Measurements from ENCODE around the gene PTPRN2. TPM values are rescaled to one million over a fixed set of nuclear protein-coding genes. Genes with fewer than 3 reads are reported as not detected.

The PTPRN2 gene
- total RNA-seq, 1 experiment from 2014 or later = 2.1 TPM

DNA sequence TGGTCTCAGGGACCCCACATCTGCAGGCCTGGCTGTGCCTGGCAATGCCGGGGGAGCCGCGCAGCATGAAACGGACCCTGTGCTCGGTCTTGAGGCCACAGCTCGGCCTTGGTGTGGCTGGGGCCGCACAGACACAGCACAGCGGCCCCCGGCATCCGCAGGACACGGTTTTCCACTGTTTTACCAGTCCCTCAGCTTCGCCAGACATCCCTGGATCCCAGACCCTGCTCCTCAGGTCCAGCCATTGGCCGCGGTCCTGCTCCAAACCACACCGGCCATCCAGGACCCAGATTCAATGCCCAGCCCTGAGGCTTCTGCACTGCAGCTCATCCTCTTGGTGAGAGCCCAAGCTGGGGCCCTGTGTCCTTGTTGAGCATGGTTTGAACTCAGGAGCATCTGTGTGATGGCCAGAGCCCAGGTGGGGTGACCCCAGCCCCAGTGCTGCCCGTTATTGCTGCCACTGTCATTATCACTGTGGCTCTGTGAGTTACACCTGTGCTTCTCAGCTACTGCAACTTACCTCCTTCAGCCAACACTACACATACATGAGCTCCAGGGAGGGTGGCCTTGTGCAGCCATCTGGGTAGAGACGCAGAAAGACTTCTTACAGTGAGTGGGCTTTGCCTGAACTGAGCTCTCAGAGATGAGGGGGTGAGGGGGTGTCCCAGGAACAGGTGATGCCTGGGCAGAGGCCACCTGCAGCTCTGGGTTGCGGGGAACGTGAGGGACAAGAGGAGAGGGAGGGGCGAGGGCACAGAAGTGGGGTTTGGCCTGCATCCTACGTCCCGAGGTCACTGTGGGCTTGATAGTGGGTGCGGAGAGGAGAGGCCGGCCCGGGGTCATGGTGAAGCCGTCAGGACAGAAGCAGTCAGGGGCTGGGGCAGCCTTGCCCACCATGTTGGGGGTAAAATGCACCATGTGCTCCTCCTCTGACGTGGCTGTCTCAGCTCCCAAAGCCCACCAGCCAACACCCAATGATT is 567.6 kb downstream of the PTPRN2 start:
- BruUV-seq (replicated peaks) = no TSS peak
- no peak for ATAC-seq
- Histone ChIP-seq H3K9ac (ENCODE audit: low read length) (no peak overlapping the region), H3K9me2 (ENCODE audit: insufficient read depth) (no peaks in the 10 kb centered on the region), H2AFZ (ENCODE audit: low read depth, low read length, poor library complexity, severe bottlenecking) (no peak overlapping the region), H3K36me3 (ENCODE audit: control insufficient read depth in 1 of 2, insufficient read depth in 2 of 2, low read length in 2 of 2) (no peaks in the 10 kb centered on the region), H3K4me2 (ENCODE audit: low read length) (no peak overlapping the region), H4K20me1 (ENCODE audit: insufficient read depth) (no peaks in the 10 kb centered on the region), H3K79me2 (ENCODE audit: insufficient read depth, low read length) (no peaks in the 10 kb centered on the region), H3K27ac (ENCODE audit: low read depth, low read length) (no peak overlapping the region), H3K4me3 (replicated peaks in 1 of 2; ENCODE audit: low read depth in 1 of 2, low read length in 2 of 2) (no peak overlapping the region), H3K9me3 (ENCODE audit: control insufficient read depth in 1 of 2, insufficient read depth in 1 of 2, low read depth in 1 of 2, low read length in 2 of 2) (no peaks in the 10 kb centered on the region), H3K27me3 (ENCODE audit: insufficient read depth, low read length) (no peaks in the 10 kb centered on the region), H3K4me1 (ENCODE audit: control insufficient read depth in 1 of 2, insufficient read depth in 2 of 2, low read length in 2 of 2) (no peaks in the 10 kb centered on the region)
- DNase-seq (ENCODE audit: low read depth, low spot score) = no peak
- POLR2A ChIA-PET = no interaction called here
- RAD21 ChIA-PET (ENCODE audit: low non-redundant PET in 1 of 2, low total read pairs in 2 of 2, uncharacterized antibody in 2 of 2, unreplicated experiment in 2 of 2) = no interaction called here
- intact Hi-C loops (cut with micrococcal nuclease) = no loop called here
- CTCF ChIA-PET = no interaction called here
- TF ChIP-seq CBX3 (IDR thresholded peaks at IDR 0.05; ENCODE audit: low read depth) = no peak

- BruUV-seq (replicated peaks) = no TSS peak
- H4K20me1 ChIP-seq (ENCODE audit: insufficient read depth) = no peaks in the 10 kb centered on the region
- no peak for DNase-seq (ENCODE audit: low read depth, low spot score)
- H3K4me1 ChIP-seq (ENCODE audit: control insufficient read depth in 1 of 2, insufficient read depth in 2 of 2, low read length in 2 of 2) = no peaks in the 10 kb centered on the region
- no peak overlapping the region for H2AFZ ChIP-seq (ENCODE audit: low read depth, low read length, poor library complexity, severe bottlenecking)
- ATAC-seq = no peak
- H3K9ac ChIP-seq (ENCODE audit: low read length) = no peak overlapping the region
- H3K9me2 ChIP-seq (ENCODE audit: insufficient read depth) = no peaks in the 10 kb centered on the region
- H3K36me3 ChIP-seq (ENCODE audit: control insufficient read depth in 1 of 2, insufficient read depth in 2 of 2, low read length in 2 of 2) = no peaks in the 10 kb centered on the region
- no peak overlapping the region for H3K4me3 ChIP-seq (replicated peaks in 1 of 2; ENCODE audit: low read depth in 1 of 2, low read length in 2 of 2)
- CTCF ChIA-PET = no interaction called here
- no peak overlapping the region for H3K27ac ChIP-seq (ENCODE audit: low read depth, low read length)
- no peaks in the 10 kb centered on the region for H3K79me2 ChIP-seq (ENCODE audit: insufficient read depth, low read length)
- RAD21 ChIA-PET (ENCODE audit: low non-redundant PET in 1 of 2, low total read pairs in 2 of 2, uncharacterized antibody in 2 of 2, unreplicated experiment in 2 of 2) = no interaction called here
- intact Hi-C loops (cut with micrococcal nuclease) = no loop called here
- no peaks in the 10 kb centered on the region for H3K27me3 ChIP-seq (ENCODE audit: insufficient read depth, low read length)
- POLR2A ChIA-PET = no interaction called here
- no peaks in the 10 kb centered on the region for H3K9me3 ChIP-seq (ENCODE audit: control insufficient read depth in 1 of 2, insufficient read depth in 1 of 2, low read depth in 1 of 2, low read length in 2 of 2)
- no peak overlapping the region for H3K4me2 ChIP-seq (ENCODE audit: low read length)
- TF ChIP-seq EGR1 (IDR thresholded peaks at IDR 0.05; ENCODE audit: low read depth) = no peak
- TF ChIP-seq, protein P1, sequence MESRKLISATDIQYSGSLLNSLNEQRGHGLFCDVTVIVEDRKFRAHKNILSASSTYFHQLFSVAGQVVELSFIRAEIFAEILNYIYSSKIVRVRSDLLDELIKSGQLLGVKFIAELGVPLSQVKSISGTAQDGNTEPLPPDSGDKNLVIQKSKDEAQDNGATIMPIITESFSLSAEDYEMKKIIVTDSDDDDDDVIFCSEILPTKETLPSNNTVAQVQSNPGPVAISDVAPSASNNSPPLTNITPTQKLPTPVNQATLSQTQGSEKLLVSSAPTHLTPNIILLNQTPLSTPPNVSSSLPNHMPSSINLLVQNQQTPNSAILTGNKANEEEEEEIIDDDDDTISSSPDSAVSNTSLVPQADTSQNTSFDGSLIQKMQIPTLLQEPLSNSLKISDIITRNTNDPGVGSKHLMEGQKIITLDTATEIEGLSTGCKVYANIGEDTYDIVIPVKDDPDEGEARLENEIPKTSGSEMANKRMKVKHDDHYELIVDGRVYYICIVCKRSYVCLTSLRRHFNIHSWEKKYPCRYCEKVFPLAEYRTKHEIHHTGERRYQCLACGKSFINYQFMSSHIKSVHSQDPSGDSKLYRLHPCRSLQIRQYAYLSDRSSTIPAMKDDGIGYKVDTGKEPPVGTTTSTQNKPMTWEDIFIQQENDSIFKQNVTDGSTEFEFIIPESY (IDR thresholded peaks at IDR 0.05; ENCODE audit: extremely low read depth, insufficient replicate concordance, low read length) = no peak
- no peak for TF ChIP-seq RAD21 (IDR thresholded peaks at IDR 0.05; ENCODE audit: low read depth)
- TF ChIP-seq FOSL1 (IDR thresholded peaks at IDR 0.05; ENCODE audit: low read depth) = no peak
- no peak for TF ChIP-seq REST (IDR thresholded peaks at IDR 0.05; ENCODE audit: low read depth)
- TF ChIP-seq SIN3A (IDR thresholded peaks at IDR 0.05; ENCODE audit: low read depth) = no peak
- no peak for TF ChIP-seq EZH2 (IDR thresholded peaks at IDR 0.05)
- TF ChIP-seq EZH2phosphoT487 (IDR thresholded peaks at IDR 0.05; ENCODE audit: borderline replicate concordance) = no peak
- no peak for TF ChIP-seq POLR2AphosphoS5 (IDR thresholded peaks at IDR 0.05; ENCODE audit: low read depth, low read length)
- no peak for TF ChIP-seq SRF (IDR thresholded peaks at IDR 0.05; ENCODE audit: low read depth)
- TF ChIP-seq YY1 (IDR thresholded peaks at IDR 0.05; ENCODE audit: extremely low read depth, insufficient replicate concordance, low read depth, low read length) = no peak
Measured at GRCh38 chr7:158018971-158019645, 568.5 kb downstream of the PTPRN2 start.
